ENCODE measurements around the gene AGL. TPM values are rescaled to one million over a fixed set of nuclear protein-coding genes. Genes with fewer than 3 reads are reported as not detected.
"Not testable (repeated sequence)": the region's sequence is repeated elsewhere in the genome, so short reads cannot be mapped to it uniquely, and the experiment has no call there.

Gene AGL
- total RNA-seq, 1 donor from 2014 or later = 64.3 TPM

- Histone ChIP-seq H3K4me3 (no peak overlapping the region), H3K27me3 (ENCODE audit: low read depth) (no peaks in the 10 kb centered on the region), H3K27ac (replicated peaks) (no peak overlapping the region), H3K9me3 (replicated peaks) (peaks cover 6% of the 10 kb centered on the region), H3K36me3 (no peaks in the 10 kb centered on the region), H3K4me1 (no peaks in the 10 kb centered on the region)
- no peak for TF ChIP-seq CTCF (IDR thresholded peaks at IDR 0.05; ENCODE audit: borderline replicate concordance)
- intact Hi-C loops (cut with micrococcal nuclease) = no loop called here
- no peak for DNase-seq
Observed at GRCh38 chr1:99957818-99958217, 107.7 kb downstream of the AGL start.

GRCh38 chr1:99959189-99959705, 109.1 kb downstream of the AGL start:
- DNase-seq; H3K36me3 ChIP-seq; H3K27ac ChIP-seq (replicated peaks); intact Hi-C loops (cut with micrococcal nuclease); H3K27me3 ChIP-seq (ENCODE audit: low read depth); H3K4me1 ChIP-seq; H3K9me3 ChIP-seq (replicated peaks); H3K4me3 ChIP-seq: not testable (repeated sequence)

- intact Hi-C loops (cut with micrococcal nuclease); H3K27ac ChIP-seq (replicated peaks); H3K4me3 ChIP-seq; H3K4me1 ChIP-seq; H3K9me3 ChIP-seq (replicated peaks); H3K36me3 ChIP-seq; DNase-seq; H3K27me3 ChIP-seq (ENCODE audit: low read depth): not testable (repeated sequence)
Observed at GRCh38 chr1:99960260-99960659, 110.1 kb downstream of the AGL start.

DNA sequence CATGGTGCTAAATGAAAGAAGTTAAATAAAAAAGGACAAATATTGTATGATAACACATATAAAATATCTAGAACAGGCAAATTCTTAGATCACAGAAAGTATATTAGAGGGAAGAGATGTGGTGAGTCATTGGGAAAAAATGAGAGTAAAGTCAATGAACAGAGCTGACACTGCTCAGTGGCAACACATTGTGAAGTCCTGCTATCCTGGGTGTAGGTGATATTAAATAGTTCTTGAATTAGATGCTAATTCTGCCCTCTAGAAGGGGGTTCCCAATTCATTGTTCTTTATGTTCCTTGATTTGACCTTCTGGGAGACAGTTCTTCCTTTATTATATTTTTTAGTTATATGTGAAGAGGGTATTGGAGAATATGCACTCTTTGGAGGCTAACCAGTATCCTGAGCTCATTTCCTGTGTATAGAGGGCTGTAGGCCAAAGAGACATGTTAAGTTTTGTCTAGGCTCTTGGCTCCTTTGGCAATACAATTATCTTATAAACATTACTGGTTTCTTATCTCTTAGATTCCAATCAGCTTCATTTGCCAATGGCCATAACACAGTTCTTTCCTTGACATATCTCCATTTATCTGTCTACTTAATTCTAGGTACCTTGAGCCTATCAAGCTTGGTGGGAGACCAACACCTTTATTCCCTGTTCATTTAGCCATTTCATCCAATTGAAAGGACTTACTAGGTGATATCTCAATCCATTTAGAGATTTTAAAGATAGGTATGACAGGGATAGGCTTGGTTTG, 113.1 kb downstream of the AGL start:
- no peaks in the 10 kb centered on the region for H3K36me3 ChIP-seq
- intact Hi-C loops (cut with micrococcal nuclease) = no loop called here
- H3K9me3 ChIP-seq (replicated peaks) = no peaks in the 10 kb centered on the region
- TF ChIP-seq CTCF (IDR thresholded peaks at IDR 0.05; ENCODE audit: borderline replicate concordance) = no peak
- H3K4me3 ChIP-seq = no peak overlapping the region
- no peak for DNase-seq
- no peak overlapping the region for H3K27ac ChIP-seq (replicated peaks)
- H3K4me1 ChIP-seq = no peaks in the 10 kb centered on the region
- no peaks in the 10 kb centered on the region for H3K27me3 ChIP-seq (ENCODE audit: low read depth)

GRCh38 chr1:99964806-99965205, 114.6 kb downstream of the AGL start:
- DNase-seq = no peak
- Histone ChIP-seq H3K9me3 (replicated peaks) (no peaks in the 10 kb centered on the region), H3K4me1 (peaks cover 12% of the 10 kb centered on the region), H3K36me3 (no peaks in the 10 kb centered on the region), H3K27ac (replicated peaks) (no peak overlapping the region), H3K4me3 (no peak overlapping the region), H3K27me3 (ENCODE audit: low read depth) (no peaks in the 10 kb centered on the region)
- intact Hi-C loops (cut with micrococcal nuclease) = no loop called here
- TF ChIP-seq CTCF (IDR thresholded peaks at IDR 0.05; ENCODE audit: borderline replicate concordance) = no peak

- no peaks in the 10 kb centered on the region for H3K9me3 ChIP-seq (replicated peaks)
- no peak overlapping the region for H3K27ac ChIP-seq (replicated peaks)
- no peaks in the 10 kb centered on the region for H3K27me3 ChIP-seq (ENCODE audit: low read depth)
- TF ChIP-seq CTCF (IDR thresholded peaks at IDR 0.05; ENCODE audit: borderline replicate concordance) = no peak
- H3K4me3 ChIP-seq = no peak overlapping the region
- H3K36me3 ChIP-seq = no peaks in the 10 kb centered on the region
- DNase-seq = no peak
- intact Hi-C loops (cut with micrococcal nuclease) = no loop called here
- peaks cover 22% of the 10 kb centered on the region for H3K4me1 ChIP-seq
Observed at GRCh38 chr1:99965646-99966375, 115.7 kb downstream of the AGL start.

All from left ventricle myocardium inferior (tissue), 1 donor.